ENCODE measurements around the gene SPTB.

Gene SPTB

GRCh38 chr14:64864258-64864657 is 15.4 kb downstream of the SPTB start:
- TF ChIP-seq, protein P1, sequence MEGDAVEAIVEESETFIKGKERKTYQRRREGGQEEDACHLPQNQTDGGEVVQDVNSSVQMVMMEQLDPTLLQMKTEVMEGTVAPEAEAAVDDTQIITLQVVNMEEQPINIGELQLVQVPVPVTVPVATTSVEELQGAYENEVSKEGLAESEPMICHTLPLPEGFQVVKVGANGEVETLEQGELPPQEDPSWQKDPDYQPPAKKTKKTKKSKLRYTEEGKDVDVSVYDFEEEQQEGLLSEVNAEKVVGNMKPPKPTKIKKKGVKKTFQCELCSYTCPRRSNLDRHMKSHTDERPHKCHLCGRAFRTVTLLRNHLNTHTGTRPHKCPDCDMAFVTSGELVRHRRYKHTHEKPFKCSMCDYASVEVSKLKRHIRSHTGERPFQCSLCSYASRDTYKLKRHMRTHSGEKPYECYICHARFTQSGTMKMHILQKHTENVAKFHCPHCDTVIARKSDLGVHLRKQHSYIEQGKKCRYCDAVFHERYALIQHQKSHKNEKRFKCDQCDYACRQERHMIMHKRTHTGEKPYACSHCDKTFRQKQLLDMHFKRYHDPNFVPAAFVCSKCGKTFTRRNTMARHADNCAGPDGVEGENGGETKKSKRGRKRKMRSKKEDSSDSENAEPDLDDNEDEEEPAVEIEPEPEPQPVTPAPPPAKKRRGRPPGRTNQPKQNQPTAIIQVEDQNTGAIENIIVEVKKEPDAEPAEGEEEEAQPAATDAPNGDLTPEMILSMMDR (conservative IDR thresholded peaks at IDR 0.05; ENCODE audit: low read depth, low read length), result no peak
- no peak overlapping the region for H3K4me3 ChIP-seq (ENCODE audit: low read length)
- DNase-seq (ENCODE audit: low read depth), result no peak

DNA sequence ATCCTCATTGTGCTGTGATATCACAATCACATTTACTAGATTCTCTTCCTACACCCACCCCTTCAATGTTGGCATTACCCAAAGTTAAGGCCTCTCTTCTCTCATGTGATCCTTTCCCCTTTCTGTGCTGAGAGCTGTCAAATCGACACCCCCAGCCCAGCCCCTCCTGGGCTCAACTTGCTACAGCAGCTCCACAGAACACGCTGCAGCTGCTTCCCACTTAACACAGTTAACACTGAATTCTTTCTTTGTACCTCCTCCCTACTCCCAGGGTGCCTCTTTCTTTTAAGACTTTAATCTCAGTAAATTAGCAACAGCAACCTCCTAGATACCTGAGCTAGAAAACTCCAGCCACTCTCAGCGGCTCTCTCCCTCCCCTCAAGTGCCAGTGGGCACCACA is 17.8 kb downstream of the SPTB start:
- TF ChIP-seq, protein P1 (conservative IDR thresholded peaks at IDR 0.05; ENCODE audit: low read depth, low read length), result no peak
- H3K4me3 ChIP-seq (ENCODE audit: low read length), result no peak overlapping the region
- DNase-seq (ENCODE audit: low read depth), result no peak

DNA sequence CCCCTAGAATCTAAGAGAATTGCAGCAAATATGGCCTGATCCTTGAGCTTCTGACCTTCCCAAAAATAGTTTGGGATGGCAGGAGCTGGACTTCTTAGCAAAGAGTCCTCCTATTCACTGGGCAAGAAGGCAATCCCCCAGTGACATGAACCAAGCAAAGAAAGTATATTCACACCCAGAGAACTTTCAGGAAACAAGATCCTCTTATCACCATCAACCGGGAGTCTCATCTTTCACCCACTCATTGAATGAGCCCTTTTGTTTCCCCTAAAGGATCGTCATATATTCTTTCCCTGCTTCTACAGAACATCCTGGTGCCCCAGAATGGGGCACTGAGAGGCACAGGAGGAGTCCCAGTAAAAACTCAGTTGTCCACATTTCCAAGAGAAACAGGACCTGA is 19.7 kb downstream of the SPTB start:
- DNase-seq (ENCODE audit: low read depth), result no peak
- TF ChIP-seq, protein P1 (conservative IDR thresholded peaks at IDR 0.05; ENCODE audit: low read depth, low read length), result no peak
- no peak overlapping the region for H3K4me3 ChIP-seq (ENCODE audit: low read length)

- TF ChIP-seq, protein P1 (conservative IDR thresholded peaks at IDR 0.05; ENCODE audit: low read depth, low read length), result no peak
Measured at GRCh38 chr14:64857979-64858744, 21.5 kb downstream of the SPTB start.

GRCh38 chr14:64856529-64857445 is 22.9 kb downstream of the SPTB start:
- TF ChIP-seq, protein P1 (conservative IDR thresholded peaks at IDR 0.05; ENCODE audit: low read depth, low read length), result no peak
- DNase-seq (ENCODE audit: low read depth), result no peak
- H3K4me3 ChIP-seq (ENCODE audit: low read length), result no peak overlapping the region

More at GRCh38 chr14:64857979-64858744, 21.5 kb downstream of the SPTB start:
- no peak overlapping the region for H3K4me3 ChIP-seq (ENCODE audit: low read length)
- no peak for DNase-seq (ENCODE audit: low read depth)

DNA sequence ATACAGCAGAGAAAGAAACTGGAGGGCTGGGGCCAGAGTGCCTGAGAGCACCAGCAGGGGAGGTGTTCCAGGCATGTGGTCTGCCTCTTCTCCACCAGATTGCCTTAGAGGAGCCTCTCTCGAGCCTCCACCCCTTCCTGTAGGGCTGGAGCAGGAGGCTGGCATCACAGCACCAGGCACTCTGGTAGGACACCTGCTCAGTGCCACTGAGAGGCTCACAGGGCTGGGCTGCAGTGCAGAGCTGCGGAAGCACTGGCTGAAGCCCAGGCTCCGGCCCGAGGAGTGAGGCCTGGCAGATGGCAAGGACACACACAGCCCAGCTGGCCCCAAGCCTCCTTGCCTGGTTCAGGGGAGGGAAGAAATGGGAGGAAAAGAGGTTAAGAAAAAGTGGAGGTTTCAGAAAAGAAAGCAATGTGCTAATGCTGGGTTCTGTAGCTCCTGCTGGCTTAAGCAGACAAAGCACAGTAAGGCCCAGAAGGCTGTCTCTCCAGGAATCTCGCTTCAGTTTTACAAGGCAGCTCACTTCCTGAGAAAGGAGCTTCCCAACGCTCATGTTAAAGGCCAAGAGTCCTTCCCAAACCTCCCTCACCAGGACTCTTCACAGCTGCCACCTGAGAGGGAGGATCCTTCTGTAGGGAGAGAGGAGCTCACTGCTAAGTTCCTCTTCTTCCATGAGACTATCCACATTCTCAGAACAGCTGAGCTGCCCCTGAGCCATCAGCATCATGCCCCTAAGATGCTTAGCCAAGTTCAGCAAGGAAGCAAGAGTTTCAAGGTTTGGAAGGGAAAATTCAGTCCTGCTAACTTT is 23.8 kb downstream of the SPTB start:
- no peak overlapping the region for H3K4me3 ChIP-seq (ENCODE audit: low read length)
- TF ChIP-seq, protein P1 (conservative IDR thresholded peaks at IDR 0.05; ENCODE audit: low read depth, low read length), result no peak
- DNase-seq (ENCODE audit: low read depth), result no peak

All from retinal pigment epithelial cell (primary cell).